ENCODE measurements around the gene AGPS. TPM values are rescaled to one million over a fixed set of nuclear protein-coding genes. Genes with fewer than 3 reads are reported as not detected.

Gene AGPS
- total and polyA plus RNA-seq, 4 donors: 5.3 to 35.8 (median 16.0) TPM

GRCh38 chr2:177506505-177506904, 113.9 kb downstream of the AGPS start:
- no peak overlapping the region for H3K27ac ChIP-seq (ENCODE audit: low read depth in 1 of 2, low read length in 2 of 2)
- H3K4me1 ChIP-seq (ENCODE audit: control insufficient read depth in 1 of 2, insufficient read depth in 2 of 2, low read length in 2 of 2): no peaks in the 10 kb centered on the region
- H3K9me3 ChIP-seq (ENCODE audit: control insufficient read depth, low read length): no peaks in the 10 kb centered on the region
- H3K36me3 ChIP-seq (ENCODE audit: control insufficient read depth in 1 of 2, insufficient read depth in 2 of 2, low read length in 1 of 2): no peaks in the 10 kb centered on the region
- ATAC-seq (ENCODE audit: low FRiP score) (no peak), DNase-seq (no peak)
- no peak overlapping the region for H3K4me3 ChIP-seq (ENCODE audit: low read length in 2 of 2)
- intact Hi-C loops (cut with DNase I): no loop called here
- no peaks in the 10 kb centered on the region for H3K27me3 ChIP-seq (ENCODE audit: control insufficient read depth in 1 of 2, insufficient read depth in 2 of 2, low read length in 1 of 2)

- Histone ChIP-seq H3K27ac (ENCODE audit: low read depth in 1 of 2, low read length in 2 of 2) (no peak overlapping the region), H3K36me3 (ENCODE audit: control insufficient read depth in 1 of 2, insufficient read depth in 2 of 2, low read length in 1 of 2) (no peaks in the 10 kb centered on the region), H3K9me3 (ENCODE audit: control insufficient read depth, low read length) (no peaks in the 10 kb centered on the region), H3K4me1 (ENCODE audit: control insufficient read depth in 1 of 2, insufficient read depth in 2 of 2, low read length in 2 of 2) (no peaks in the 10 kb centered on the region), H3K27me3 (ENCODE audit: control insufficient read depth in 1 of 2, insufficient read depth in 2 of 2, low read length in 1 of 2) (no peaks in the 10 kb centered on the region), H3K4me3 (ENCODE audit: low read length in 2 of 2) (no peak overlapping the region)
- no peak for ATAC-seq (ENCODE audit: low FRiP score)
- DNase-seq: no peak
- WGBS, 2 donors: 97 to 99% methylated on average over 2 of the region's 2 CpGs
- intact Hi-C loops (cut with DNase I): no loop called here
Observed at GRCh38 chr2:177506998-177507397, 114.4 kb downstream of the AGPS start.

GRCh38 chr2:177516824-177517544, 124.4 kb downstream of the AGPS start:
- ATAC-seq (ENCODE audit: low FRiP score) (no peak), DNase-seq (no peak)
- Histone ChIP-seq H3K4me1 (ENCODE audit: control insufficient read depth in 1 of 2, insufficient read depth in 2 of 2, low read length in 2 of 2) (no peaks in the 10 kb centered on the region), H3K9me3 (ENCODE audit: control insufficient read depth, low read length) (no peaks in the 10 kb centered on the region), H3K4me3 (ENCODE audit: low read length in 2 of 2) (no peak overlapping the region), H3K27me3 (ENCODE audit: control insufficient read depth in 1 of 2, insufficient read depth in 2 of 2, low read length in 1 of 2) (no peaks in the 10 kb centered on the region), H3K36me3 (ENCODE audit: control insufficient read depth in 1 of 2, insufficient read depth in 2 of 2, low read length in 1 of 2) (no peaks in the 10 kb centered on the region), H3K27ac (ENCODE audit: low read depth in 1 of 2, low read length in 2 of 2) (no peak overlapping the region)
- WGBS, 2 donors: 78 to 85% methylated on average over 4 of the region's 4 CpGs
- intact Hi-C loops (cut with DNase I): no loop called here

GRCh38 chr2:177518754-177519153, 126.2 kb downstream of the AGPS start:
- peaks cover 0 to under 1% of the 10 kb centered on the region in 2 donors for H3K36me3 ChIP-seq (ENCODE audit: control insufficient read depth in 1 of 2, insufficient read depth in 2 of 2, low read length in 1 of 2)
- no peak for ATAC-seq (ENCODE audit: low FRiP score)
- intact Hi-C loops (cut with DNase I): no loop called here
- H3K4me1 ChIP-seq (ENCODE audit: control insufficient read depth in 1 of 2, insufficient read depth in 2 of 2, low read length in 2 of 2): no peaks in the 10 kb centered on the region
- H3K9me3 ChIP-seq (ENCODE audit: control insufficient read depth, low read length): no peaks in the 10 kb centered on the region
- DNase-seq: no peak
- 94 to 100% methylated on average over 2 of the region's 2 CpGs for WGBS, 2 donors
- H3K27ac ChIP-seq (ENCODE audit: low read depth in 1 of 2, low read length in 2 of 2): no peak overlapping the region
- no peaks in the 10 kb centered on the region for H3K27me3 ChIP-seq (ENCODE audit: control insufficient read depth in 1 of 2, insufficient read depth in 2 of 2, low read length in 1 of 2)
- H3K4me3 ChIP-seq (ENCODE audit: low read length in 2 of 2): no peak overlapping the region

- Histone ChIP-seq H3K4me1 (ENCODE audit: control insufficient read depth in 1 of 2, insufficient read depth in 2 of 2, low read length in 2 of 2) (no peaks in the 10 kb centered on the region), H3K27me3 (ENCODE audit: control insufficient read depth in 1 of 2, insufficient read depth in 2 of 2, low read length in 1 of 2) (no peaks in the 10 kb centered on the region), H3K27ac (ENCODE audit: low read depth in 1 of 2, low read length in 2 of 2) (no peak overlapping the region), H3K4me3 (ENCODE audit: low read length in 2 of 2) (no peak overlapping the region), H3K36me3 (ENCODE audit: control insufficient read depth in 1 of 2, insufficient read depth in 2 of 2, low read length in 1 of 2) (peaks cover 0 to 3% of the 10 kb centered on the region in 2 donors), H3K9me3 (ENCODE audit: control insufficient read depth, low read length) (no peaks in the 10 kb centered on the region)
- ATAC-seq (ENCODE audit: low FRiP score) (no peak), DNase-seq (no peak)
- intact Hi-C loops (cut with DNase I): no loop called here
Observed at GRCh38 chr2:177519534-177520115, 127.1 kb downstream of the AGPS start.

- Histone ChIP-seq H3K27ac (ENCODE audit: low read depth in 1 of 2, low read length in 2 of 2) (no peak overlapping the region), H3K36me3 (ENCODE audit: control insufficient read depth in 1 of 2, insufficient read depth in 2 of 2, low read length in 1 of 2) (peaks cover 0 to 3% of the 10 kb centered on the region in 2 donors), H3K9me3 (ENCODE audit: control insufficient read depth, low read length) (no peaks in the 10 kb centered on the region), H3K27me3 (ENCODE audit: control insufficient read depth in 1 of 2, insufficient read depth in 2 of 2, low read length in 1 of 2) (no peaks in the 10 kb centered on the region), H3K4me1 (ENCODE audit: control insufficient read depth in 1 of 2, insufficient read depth in 2 of 2, low read length in 2 of 2) (no peaks in the 10 kb centered on the region), H3K4me3 (ENCODE audit: low read length in 2 of 2) (no peak overlapping the region)
- 89 to 92% methylated on average over 2 of the region's 2 CpGs for WGBS, 2 donors
- intact Hi-C loops (cut with DNase I): no loop called here
- ATAC-seq (ENCODE audit: low FRiP score) (no peak), DNase-seq (no peak)
Observed at GRCh38 chr2:177520324-177520723, 127.8 kb downstream of the AGPS start.

GRCh38 chr2:177523781-177524180, 131.2 kb downstream of the AGPS start:
- Histone ChIP-seq H3K4me1 (ENCODE audit: control insufficient read depth in 1 of 2, insufficient read depth in 2 of 2, low read length in 2 of 2) (no peaks in the 10 kb centered on the region), H3K9me3 (ENCODE audit: control insufficient read depth, low read length) (no peaks in the 10 kb centered on the region), H3K4me3 (ENCODE audit: low read length in 2 of 2) (no peak overlapping the region), H3K36me3 (ENCODE audit: control insufficient read depth in 1 of 2, insufficient read depth in 2 of 2, low read length in 1 of 2) (peaks cover 0 to 3% of the 10 kb centered on the region in 2 donors), H3K27ac (ENCODE audit: low read depth in 1 of 2, low read length in 2 of 2) (no peak overlapping the region), H3K27me3 (ENCODE audit: control insufficient read depth in 1 of 2, insufficient read depth in 2 of 2, low read length in 1 of 2) (no peaks in the 10 kb centered on the region)
- ATAC-seq (ENCODE audit: low FRiP score): no peak
- intact Hi-C loops (cut with DNase I): no loop called here
- no peak for DNase-seq
- 75 to 76% methylated on average over 3 of the region's 3 CpGs for WGBS, 2 donors

GRCh38 chr2:177525351-177525924, 132.9 kb downstream of the AGPS start:
- no peak for ATAC-seq (ENCODE audit: low FRiP score)
- H3K4me1 ChIP-seq (ENCODE audit: control insufficient read depth in 1 of 2, insufficient read depth in 2 of 2, low read length in 2 of 2): no peaks in the 10 kb centered on the region

GRCh38 chr2:177528351-177528933, 135.9 kb downstream of the AGPS start:
- H3K4me1 ChIP-seq (ENCODE audit: control insufficient read depth in 1 of 2, insufficient read depth in 2 of 2, low read length in 2 of 2): no peaks in the 10 kb centered on the region
- ATAC-seq (ENCODE audit: low FRiP score): no peak
- no peaks in the 10 kb centered on the region for H3K27me3 ChIP-seq (ENCODE audit: control insufficient read depth in 1 of 2, insufficient read depth in 2 of 2, low read length in 1 of 2)
- no peak overlapping the region for H3K27ac ChIP-seq (ENCODE audit: low read depth in 1 of 2, low read length in 2 of 2)
- no peak for DNase-seq
- H3K36me3 ChIP-seq (ENCODE audit: control insufficient read depth in 1 of 2, insufficient read depth in 2 of 2, low read length in 1 of 2): peaks cover 0 to 6% of the 10 kb centered on the region in 2 donors
- intact Hi-C loops (cut with DNase I): no loop called here
- H3K4me3 ChIP-seq (ENCODE audit: low read length in 2 of 2): no peak overlapping the region
- H3K9me3 ChIP-seq (ENCODE audit: control insufficient read depth, low read length): no peaks in the 10 kb centered on the region

More at GRCh38 chr2:177525351-177525924, 132.9 kb downstream of the AGPS start:
- Histone ChIP-seq H3K36me3 (ENCODE audit: control insufficient read depth in 1 of 2, insufficient read depth in 2 of 2, low read length in 1 of 2) (peaks cover 0 to 4% of the 10 kb centered on the region in 2 donors), H3K9me3 (ENCODE audit: control insufficient read depth, low read length) (no peaks in the 10 kb centered on the region), H3K27me3 (ENCODE audit: control insufficient read depth in 1 of 2, insufficient read depth in 2 of 2, low read length in 1 of 2) (no peaks in the 10 kb centered on the region), H3K27ac (ENCODE audit: low read depth in 1 of 2, low read length in 2 of 2) (no peak overlapping the region), H3K4me3 (ENCODE audit: low read length in 2 of 2) (no peak overlapping the region)
- intact Hi-C loops (cut with DNase I): no loop called here
- 80 to 87% methylated on average over 3 of the region's 3 CpGs for WGBS, 2 donors
- no peak for DNase-seq

Data from aorta (tissue), 5 donors.